GM21360 (cell line): ENCODE data around the gene GRB10.
"Not testable (repeated sequence)": the region's sequence is repeated elsewhere in the genome, so short reads cannot be mapped to it uniquely, and the experiment has no call there.

Experiments
- ATAC-seq: cut with Tn5 transposase; IDR thresholded peaks from one replicate; pipeline ENCODE4 v1.9.1; 2021; ENCODE audit warnings: mild to moderate bottlenecking, moderate library complexity; ENCODE audit not compliant: unreplicated experiment

The GRB10 gene

DNA sequence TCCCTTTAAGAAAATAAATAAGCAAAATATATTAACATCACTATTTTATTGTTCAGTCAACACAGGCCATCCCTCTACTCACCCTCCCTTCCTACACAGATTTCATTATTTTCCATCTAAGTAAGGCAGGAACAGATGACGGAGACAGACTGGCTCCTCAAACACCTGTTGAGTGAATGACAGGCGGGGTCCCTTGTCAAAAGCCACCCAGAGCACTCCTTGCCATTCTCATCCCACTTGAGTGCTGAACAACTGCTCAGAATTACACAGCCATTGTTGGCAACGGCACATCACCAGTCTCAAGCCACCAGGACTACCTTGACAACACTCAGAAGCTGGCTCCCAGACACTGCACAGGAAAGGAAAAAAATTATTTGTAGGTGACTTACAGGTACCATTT is 3.3 kb downstream of the GRB10 start:
- ATAC-seq: no peak

DNA sequence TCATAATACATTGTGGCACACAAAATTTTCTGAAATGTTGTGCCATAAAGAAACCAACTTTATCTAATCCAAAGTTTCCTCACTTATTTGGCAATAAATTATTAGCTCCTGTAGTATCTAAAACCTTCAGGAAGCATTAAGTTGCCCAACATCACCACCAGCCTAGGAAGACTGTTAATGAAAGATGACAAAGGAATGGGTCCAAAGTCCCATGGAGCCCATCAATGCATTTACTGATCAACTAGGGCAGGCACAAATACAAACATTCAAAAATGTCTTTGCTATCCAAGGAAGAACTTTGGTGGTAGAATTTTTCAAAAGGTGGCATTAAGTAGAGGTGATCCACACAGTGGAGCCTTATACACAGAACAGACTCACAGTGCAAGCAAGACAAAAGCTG is 4.5 kb downstream of the GRB10 start:
- ATAC-seq: no peak

GRCh38 chr7:50775836-50776235 is 6.9 kb downstream of the GRB10 start:
- ATAC-seq: no peak

DNA sequence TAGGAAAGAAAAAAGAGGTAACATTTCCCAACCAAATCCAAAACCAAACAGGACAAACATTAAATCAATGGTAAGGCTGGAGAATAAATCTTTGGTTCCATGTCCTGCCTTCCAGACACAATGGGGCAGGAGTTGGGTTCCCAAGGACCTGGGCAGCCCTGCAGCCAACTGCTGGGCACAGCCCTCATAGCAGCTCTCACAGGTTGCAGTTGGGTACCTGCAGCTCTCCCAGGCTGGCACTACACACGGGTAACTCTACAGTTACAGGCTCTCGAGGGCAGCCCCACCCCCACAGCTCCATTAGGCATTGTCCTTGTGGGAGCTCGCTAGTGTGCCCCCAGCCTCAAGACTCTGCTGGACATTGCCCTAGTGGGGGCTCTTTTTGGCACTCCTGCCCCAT is 7.5 kb downstream of the GRB10 start:
- no peak for ATAC-seq

DNA sequence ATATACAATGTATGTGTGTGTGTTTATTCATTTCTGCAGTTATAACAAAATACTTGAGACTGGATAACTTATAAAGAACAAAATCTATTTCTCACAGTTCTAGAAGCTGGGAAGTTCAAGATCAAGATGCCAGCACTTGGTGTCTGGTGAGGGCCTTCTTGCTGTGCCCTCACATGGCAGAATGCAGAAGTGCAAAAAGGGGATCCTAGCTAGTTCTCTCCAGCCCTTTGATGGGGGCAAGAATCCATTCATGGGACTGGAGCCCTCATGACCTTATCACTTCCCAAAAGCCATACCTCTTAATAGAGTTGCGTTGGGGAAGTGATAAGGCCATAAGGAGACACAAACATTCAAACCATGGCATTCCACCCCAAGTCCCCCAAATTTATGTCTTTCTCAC is 8.4 kb downstream of the GRB10 start:
- no peak for ATAC-seq

DNA sequence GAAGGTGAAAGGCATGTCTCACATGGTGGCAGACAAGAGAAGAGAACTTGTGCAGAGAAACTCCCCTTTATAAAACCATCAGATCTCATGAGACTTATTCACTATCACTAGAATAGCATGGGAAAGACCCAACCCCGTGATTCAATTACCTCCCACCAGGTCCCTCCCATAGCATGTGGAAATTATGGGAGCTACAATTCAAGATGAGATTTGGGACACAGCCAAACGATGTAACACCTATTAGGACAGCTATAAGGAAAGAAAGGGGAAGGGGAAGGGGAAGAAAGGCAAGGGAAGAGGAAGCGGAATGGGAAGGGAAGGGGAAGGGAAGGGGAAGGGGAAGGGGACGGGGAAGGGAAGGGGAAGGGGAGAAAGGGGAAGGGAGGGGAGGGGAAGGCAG is 9.6 kb downstream of the GRB10 start:
- ATAC-seq: not testable (repeated sequence)

DNA sequence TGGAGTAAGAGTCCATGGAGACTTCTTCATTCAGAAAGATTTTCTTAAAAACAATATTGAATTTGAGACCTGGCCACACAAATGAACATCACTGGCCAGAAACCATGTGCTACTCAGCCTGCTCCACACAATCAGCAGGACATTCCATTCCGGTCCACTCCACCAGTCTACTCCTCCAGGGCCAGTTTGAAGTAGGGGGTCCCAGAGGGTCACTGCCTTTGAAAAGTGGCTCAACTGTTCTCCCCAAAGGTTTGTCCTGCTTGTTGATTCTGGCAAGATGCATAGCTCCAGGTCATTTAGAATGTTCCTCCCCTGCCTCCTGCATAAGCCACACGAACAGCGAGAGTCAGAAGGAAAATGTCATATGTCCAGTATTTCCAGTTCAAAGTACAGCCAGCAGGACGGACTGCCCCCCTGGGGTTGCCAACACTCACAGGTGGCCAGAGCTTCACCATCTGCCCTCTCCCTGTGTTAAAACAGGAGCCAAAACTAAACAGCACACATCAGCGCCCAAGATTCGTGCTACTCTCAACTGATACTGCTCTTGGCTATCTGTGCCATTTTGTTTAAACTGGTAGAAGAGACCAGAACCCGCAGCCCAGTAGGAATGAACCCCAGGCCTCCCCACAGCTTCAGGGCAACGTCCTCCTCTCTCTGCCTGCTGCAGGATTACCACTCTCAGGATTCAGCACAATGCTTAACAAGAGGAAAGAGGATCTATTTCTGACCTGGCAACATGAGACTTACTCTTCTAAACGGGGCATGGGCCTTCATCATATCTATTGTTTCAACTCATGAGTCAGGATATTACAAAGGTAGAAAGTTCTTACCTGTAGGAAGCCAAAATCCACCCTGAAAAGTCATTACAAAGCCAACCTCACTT is 11.3 kb downstream of the GRB10 start:
- no peak for ATAC-seq

- no peak for ATAC-seq
Observed at GRCh38 chr7:50768485-50769474, 13.9 kb downstream of the GRB10 start.

GRCh38 chr7:50766849-50767207 is 15.9 kb downstream of the GRB10 start:
- no peak for ATAC-seq

DNA sequence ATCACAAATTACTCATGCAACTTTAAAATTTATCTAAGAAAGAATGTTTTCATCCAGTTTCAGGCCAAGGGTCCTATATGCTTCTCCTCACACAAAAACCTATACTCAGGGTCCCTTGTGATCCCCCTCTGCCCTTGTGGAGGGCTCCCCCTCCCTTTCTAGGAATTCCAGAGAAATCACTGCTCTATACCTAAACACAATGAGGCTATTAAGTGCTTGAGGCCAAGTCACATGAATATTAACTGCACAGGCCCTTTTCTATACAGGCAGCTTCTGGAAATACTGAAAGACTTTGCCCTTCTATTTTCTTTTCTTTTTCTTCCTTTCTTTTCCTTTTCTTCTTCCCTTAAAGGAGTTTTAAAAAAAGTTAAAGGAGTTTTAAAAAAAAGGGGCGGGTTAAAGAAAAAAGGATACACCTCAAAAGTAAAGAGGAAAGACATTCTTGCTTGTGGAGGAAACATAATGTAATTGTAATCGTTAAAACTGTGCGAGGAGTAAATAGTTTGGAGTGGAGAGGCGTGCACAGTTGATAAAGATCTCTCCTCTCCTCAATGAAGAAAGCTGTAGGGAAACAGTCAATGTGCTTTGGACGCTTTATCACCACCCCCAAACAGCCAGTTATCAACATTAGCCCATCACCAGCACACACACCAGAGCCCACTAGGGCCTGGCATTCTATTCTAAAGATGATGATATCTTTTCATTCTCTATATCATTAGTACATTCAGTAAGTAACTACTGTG is 16.4 kb downstream of the GRB10 start:
- no peak for ATAC-seq

DNA sequence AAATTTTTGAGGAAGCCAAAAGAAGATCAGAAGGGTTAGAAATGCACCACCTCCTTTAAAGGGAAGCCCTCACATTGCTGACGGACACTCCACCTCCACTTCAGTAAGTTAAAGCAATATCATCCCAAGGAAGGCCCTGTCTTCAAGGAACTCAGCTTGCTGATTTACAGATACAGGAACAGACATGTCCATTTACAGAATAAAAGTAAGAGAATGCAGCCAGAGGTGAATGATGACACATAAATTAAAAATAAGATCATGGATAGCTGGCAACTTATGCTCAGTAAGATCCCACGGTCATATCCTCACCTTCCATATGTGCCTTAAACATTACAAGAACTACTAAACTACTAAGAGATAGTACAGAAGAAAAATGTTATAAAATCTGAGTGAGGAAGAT is 20.4 kb downstream of the GRB10 start:
- no peak for ATAC-seq

DNA sequence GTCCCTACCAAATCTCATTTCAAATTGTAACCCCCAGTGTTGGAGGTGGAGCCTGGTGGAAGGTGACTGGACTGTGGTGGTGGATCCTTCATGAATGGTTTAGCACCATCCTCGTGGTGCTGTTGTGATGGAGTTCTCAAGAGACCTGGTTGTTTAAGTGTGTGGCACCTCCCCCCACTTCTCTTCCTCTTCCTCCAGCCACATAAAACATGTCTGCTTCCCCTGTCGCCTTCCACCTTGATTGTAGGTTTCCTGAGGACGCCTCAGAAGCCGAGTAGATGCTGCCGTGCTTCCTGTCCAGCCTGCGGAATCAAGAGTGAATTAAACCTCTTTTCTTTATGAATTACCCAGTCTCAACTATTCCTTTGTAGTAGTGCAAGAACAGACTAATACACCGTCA is 21.0 kb downstream of the GRB10 start:
- no peak for ATAC-seq

GRCh38 chr7:50757703-50758390 is 24.8 kb downstream of the GRB10 start:
- no peak for ATAC-seq

DNA sequence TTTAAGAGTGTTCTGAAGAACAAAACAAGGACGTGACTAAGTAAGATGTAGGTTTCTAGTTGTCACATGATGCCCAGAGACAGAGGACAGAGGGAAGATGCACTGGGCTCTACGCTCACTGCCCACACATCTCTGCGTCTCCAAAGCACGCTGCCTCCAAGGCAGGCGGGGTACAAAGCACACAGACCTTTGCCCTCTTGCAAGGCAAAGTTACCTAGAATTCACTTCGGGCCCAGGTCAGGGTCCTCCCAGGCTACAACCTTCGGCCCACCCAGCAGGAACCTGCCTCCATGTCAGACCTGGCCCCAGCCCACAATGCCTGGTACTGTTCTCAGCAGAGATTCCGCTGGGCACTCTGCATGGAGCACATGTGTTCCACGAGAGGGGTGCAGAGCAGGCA is 26.5 kb downstream of the GRB10 start:
- ATAC-seq: no peak

DNA sequence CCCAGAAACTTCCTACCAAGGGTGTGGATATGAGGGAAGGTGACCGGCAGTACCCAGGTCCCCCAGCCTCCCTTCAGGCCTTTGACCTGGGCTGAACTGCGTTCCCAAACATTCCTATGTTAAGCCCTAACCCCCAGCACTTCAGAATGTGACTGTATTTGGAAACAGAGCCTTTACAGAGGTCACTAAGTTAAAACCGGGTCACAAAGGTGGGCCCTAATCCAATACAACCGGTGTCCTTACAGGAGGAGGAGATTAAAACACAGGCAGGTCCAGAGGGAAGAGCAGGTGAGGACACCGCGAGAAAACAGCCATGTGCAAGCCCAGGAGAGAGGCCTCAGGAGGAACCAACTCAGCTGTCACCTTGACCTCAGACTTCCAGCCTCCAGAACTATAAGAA is 28.0 kb downstream of the GRB10 start:
- ATAC-seq: no peak

DNA sequence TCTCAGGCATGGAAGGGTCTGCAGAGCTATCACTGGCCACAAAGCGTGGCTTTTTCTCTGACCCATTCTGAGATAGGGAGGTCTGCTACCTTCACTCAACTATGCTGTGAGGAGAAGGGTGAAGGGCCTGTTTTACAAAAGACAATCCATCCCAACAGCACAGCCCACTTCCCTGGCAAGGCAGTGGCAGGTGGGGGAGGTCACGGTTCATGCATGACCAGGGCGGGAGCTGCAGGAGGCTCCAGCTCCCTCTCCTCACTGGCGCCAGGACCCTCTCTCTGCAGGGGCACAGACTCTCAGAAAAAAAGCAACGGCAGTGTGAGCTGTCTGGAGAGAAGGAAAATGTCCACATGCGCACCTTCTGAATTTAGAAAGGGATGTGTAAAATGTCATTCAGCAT is 28.5 kb downstream of the GRB10 start:
- no peak for ATAC-seq

- ATAC-seq: no peak
Observed at GRCh38 chr7:50752422-50752821, 30.3 kb downstream of the GRB10 start.

DNA sequence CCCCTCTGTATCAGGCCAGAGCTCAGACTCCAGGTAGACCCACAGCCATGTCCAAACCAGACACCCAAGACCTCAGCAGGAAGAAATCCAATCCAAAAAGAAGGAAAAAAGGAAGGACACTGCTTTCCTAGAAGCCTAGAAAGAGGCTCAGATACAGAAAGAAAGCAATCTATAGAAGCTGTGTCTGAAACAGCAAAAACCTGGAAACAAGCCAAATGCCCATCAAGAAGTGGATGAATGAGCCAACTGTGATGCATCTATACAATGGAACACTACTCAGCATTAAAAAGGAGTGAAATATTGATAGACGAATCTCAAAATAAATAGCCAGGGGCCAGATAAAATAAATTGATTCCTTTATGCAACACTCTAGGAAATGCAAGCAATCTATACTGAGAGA is 31.6 kb downstream of the GRB10 start:
- no peak for ATAC-seq

DNA sequence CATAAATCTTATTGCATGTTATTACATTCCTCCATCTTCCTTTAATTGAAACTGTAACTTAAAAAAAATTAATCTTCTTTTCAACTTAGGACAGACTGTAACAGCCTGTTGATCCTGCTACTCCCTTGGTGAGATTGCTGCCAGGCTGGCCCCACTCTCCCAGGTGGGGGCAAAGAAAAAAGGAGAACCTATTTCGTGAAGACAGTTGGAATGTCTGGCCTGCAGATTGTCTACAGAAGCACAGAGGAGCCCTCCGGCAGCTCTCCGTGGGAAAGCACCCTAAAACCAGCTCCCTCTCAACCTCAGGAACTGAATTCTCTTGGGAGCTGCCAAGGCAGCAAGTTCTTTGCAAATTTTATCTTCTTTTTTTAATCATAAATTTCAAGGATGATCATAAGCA is 32.8 kb downstream of the GRB10 start:
- no peak for ATAC-seq

GRCh38 chr7:50748472-50748871 is 34.2 kb downstream of the GRB10 start:
- no peak for ATAC-seq

DNA sequence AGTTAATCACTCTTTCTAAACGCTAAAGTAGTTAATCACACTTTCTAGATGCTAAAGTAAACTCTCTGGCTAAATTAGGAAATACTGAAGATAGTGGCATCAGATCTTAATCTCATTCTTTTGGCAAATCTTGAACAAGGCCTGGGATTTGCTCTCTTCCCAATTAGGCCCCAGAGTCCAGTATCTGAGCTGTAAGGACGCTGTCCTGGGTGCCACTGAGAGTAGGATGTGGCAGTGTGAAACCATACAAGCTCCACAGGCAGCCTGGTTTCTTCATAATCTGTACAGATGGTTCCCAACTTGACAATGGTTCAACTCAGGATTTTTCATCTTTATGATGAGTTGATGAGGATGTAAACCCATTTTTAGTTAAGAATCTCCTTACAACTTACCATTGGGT is 36.9 kb downstream of the GRB10 start:
- ATAC-seq: no peak
